IPS-18a (cell line): ENCODE measurements around the gene JMJD7.

Experiments
- H3K27ac ChIP-seq: one replicate; pipeline ENCODE4 v1.5.1; 2013; ENCODE audit warnings: low read length
- H3K27me3 ChIP-seq: one replicate; pipeline ENCODE4 v1.6.1; 2013; ENCODE audit warnings: mild to moderate bottlenecking, low read length; ENCODE audit not compliant: control insufficient read depth, insufficient read depth
- H3K36me3 ChIP-seq: one replicate; pipeline ENCODE4 v1.6.1; 2013; ENCODE audit warnings: low read depth, low read length; ENCODE audit not compliant: control insufficient read depth
- H3K4me1 ChIP-seq: one replicate; pipeline ENCODE4 v1.6.1; 2013; ENCODE audit warnings: low read depth, low read length; ENCODE audit not compliant: control insufficient read depth
- H3K4me3 ChIP-seq: one replicate; pipeline ENCODE4 v1.5.1; 2013; ENCODE audit warnings: low read length
- H3K9ac ChIP-seq: one replicate; pipeline ENCODE4 v1.6.1; 2013; ENCODE audit warnings: mild to moderate bottlenecking, low read length, moderate library complexity
- H3K9me3 ChIP-seq: one replicate; pipeline ENCODE4 v1.6.1; 2013; ENCODE audit warnings: low read depth, low read length; ENCODE audit not compliant: control insufficient read depth

JMJD7 gene

GRCh38 chr15:41790756-41791546 is 36.9 kb upstream of the JMJD7 start:
- H3K27ac ChIP-seq, result no peak overlapping the region
- no peaks in the 10 kb centered on the region for H3K9me3 ChIP-seq
- H3K9ac ChIP-seq, result no peak overlapping the region
- no peak overlapping the region for H3K4me3 ChIP-seq
- peaks cover 27% of the 10 kb centered on the region for H3K4me1 ChIP-seq
- H3K27me3 ChIP-seq, result no peaks in the 10 kb centered on the region
- no peaks in the 10 kb centered on the region for H3K36me3 ChIP-seq

DNA sequence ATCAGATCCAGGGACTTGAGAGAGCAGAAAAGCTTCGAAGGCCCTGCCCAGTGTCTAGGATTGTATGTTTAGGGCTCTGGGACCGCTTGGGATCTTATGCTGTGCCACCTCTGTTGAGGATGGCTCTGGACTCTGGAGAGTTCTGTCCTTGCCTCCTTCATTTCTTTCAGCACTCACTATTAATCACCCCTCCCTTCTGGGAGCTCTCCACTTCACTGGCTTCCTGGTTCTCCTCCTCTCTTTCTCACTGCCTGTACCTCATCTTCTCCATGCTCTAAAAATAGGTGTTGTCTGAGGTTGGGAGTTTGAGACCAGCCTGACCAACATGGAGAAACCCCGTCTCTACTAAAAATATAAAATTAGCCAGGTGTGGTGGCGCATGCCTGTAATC is 36.4 kb upstream of the JMJD7 start:
- H3K27me3 ChIP-seq, result no peaks in the 10 kb centered on the region
- H3K36me3 ChIP-seq, result no peaks in the 10 kb centered on the region
- peaks cover 27% of the 10 kb centered on the region for H3K4me1 ChIP-seq
- H3K9me3 ChIP-seq, result no peaks in the 10 kb centered on the region
- no peak overlapping the region for H3K27ac ChIP-seq
- H3K4me3 ChIP-seq, result no peak overlapping the region
- no peak overlapping the region for H3K9ac ChIP-seq

DNA sequence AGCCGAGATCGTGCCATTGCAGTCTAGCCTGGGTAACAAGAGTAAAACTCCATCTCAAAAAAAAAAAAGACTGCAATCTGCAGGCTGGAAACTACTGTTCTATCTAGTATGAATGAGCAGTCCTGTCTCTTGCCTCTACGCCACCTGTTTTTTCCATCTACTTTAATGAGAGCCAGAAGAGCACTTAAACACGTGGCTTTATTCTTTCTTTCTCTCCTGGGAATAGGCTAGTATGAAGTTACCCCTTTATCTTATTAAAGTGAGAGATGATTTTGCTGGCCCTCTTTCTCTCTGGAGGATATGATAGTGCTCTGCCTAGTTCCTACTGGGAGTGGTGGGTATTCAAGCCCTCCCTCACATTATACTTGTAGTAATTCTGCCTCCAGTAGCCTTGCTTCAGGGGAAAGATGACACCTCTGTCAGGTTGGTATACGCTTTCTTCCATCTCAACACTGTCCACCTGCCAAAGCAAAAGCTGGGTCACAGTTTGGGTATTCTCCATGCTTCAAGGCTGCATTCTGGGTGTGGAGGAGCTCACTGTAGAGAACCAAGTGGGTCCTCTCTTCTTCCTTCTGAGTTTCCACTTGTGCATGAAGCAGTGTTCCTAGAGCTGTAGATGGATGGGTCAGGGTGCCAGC is 35.8 kb upstream of the JMJD7 start:
- Histone ChIP-seq H3K9me3 (no peaks in the 10 kb centered on the region), H3K27ac (no peak overlapping the region), H3K4me3 (no peak overlapping the region), H3K36me3 (no peaks in the 10 kb centered on the region), H3K9ac (no peak overlapping the region), H3K4me1 (peaks cover 27% of the 10 kb centered on the region), H3K27me3 (no peaks in the 10 kb centered on the region)

- Histone ChIP-seq H3K27me3 (no peaks in the 10 kb centered on the region), H3K9me3 (no peaks in the 10 kb centered on the region), H3K4me1 (peaks cover 24% of the 10 kb centered on the region), H3K27ac (no peak overlapping the region), H3K9ac (no peak overlapping the region), H3K36me3 (no peaks in the 10 kb centered on the region), H3K4me3 (no peak overlapping the region)
These were observed 33.8 kb upstream of the JMJD7 start for GRCh38 chr15:41794081-41794480.

DNA sequence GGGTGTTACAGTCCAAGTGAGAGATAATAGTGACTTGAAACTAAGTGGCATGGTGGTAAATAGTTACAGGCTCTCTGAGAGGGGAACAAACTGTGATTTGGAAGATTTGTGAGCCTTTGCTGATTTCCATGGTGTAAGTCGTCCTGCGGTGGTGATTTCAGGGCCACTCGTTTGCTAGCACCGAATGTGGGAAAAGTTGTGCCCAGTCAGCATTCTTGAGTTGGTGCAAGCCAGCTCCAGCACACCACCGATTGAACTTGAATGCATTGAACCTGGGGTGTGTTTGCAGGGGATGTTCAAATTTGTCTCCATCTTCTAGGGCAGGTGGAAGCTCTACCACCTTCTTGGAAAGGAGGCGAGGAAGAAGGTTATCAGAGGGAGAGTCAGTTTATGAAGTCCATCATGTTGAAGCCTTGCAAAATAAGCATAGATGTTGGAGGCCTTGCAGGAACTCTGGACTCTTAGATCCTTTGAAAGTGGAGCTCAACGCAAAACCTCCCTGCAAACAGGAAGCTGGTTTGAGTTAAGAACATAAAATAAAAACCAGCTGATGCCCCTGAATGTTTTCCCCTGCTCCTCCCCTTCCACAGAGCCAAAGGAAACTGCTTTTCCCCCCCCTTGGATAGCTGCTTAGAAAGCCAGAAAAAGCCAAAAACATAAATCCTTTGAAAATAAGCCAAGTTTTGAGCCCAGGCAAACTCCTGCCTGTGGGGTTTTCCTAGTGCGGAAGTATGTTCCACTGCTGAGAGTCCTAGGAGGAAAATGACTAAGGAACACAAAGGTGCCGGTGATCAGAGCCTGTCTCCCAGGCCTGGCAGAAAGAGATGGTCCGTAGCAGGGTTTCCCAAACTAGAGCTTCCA is 31.7 kb upstream of the JMJD7 start:
- Histone ChIP-seq H3K36me3 (no peaks in the 10 kb centered on the region), H3K9ac (no peak overlapping the region), H3K27ac (no peak overlapping the region), H3K27me3 (no peaks in the 10 kb centered on the region), H3K9me3 (no peaks in the 10 kb centered on the region), H3K4me1 (peaks cover 3% of the 10 kb centered on the region), H3K4me3 (no peak overlapping the region)

DNA sequence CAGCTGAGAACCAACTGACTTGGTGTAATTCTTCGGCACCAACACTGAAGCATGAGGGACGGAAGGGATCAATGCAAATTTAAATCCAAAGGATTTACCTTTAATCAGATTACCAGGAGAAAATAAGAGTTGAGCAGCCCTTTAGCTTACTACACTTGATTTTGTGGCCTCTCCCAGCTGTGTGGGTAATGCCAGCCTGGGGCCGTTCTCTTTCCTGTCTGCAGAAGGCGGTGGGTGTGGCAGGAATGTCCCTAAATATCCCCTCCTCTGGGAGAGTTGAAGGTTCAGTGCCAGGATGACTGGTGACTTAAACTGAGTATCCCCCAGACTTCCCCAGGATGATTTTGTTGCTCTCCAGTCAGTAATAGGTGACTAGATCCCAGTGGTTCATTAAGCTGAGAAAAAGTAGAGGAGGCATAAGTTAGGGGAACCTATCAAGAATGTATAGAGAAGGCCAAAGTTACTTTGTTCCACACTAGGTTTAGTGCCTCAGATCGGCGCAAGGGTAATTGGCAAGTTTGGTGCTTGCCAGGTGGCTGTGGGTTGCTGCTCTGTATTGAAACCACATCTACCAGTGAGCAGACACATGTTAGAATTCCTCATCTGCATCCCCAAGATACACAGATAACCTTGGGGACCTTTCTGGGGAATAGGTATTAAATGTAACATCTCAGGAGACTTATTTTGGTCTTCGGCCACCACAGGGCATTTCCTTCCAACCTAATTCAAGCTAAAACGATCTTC is 30.5 kb upstream of the JMJD7 start:
- Histone ChIP-seq H3K36me3 (no peaks in the 10 kb centered on the region), H3K4me1 (no peaks in the 10 kb centered on the region), H3K9me3 (no peaks in the 10 kb centered on the region), H3K4me3 (no peak overlapping the region), H3K27ac (no peak overlapping the region), H3K27me3 (no peaks in the 10 kb centered on the region), H3K9ac (no peak overlapping the region)

- Histone ChIP-seq H3K9me3 (no peaks in the 10 kb centered on the region), H3K4me1 (no peaks in the 10 kb centered on the region), H3K4me3 (no peak overlapping the region), H3K9ac (no peak overlapping the region), H3K27me3 (no peaks in the 10 kb centered on the region), H3K36me3 (no peaks in the 10 kb centered on the region), H3K27ac (no peak overlapping the region)
These were observed 29.0 kb upstream of the JMJD7 start for GRCh38 chr15:41798607-41799487.

GRCh38 chr15:41799488-41799805 is 28.4 kb upstream of the JMJD7 start:
- Histone ChIP-seq H3K27ac (no peak overlapping the region), H3K4me3 (no peak overlapping the region), H3K9me3 (no peaks in the 10 kb centered on the region), H3K4me1 (no peaks in the 10 kb centered on the region), H3K36me3 (no peaks in the 10 kb centered on the region), H3K27me3 (no peaks in the 10 kb centered on the region), H3K9ac (no peak overlapping the region)

- Histone ChIP-seq H3K9ac (no peak overlapping the region), H3K4me1 (no peaks in the 10 kb centered on the region), H3K4me3 (no peak overlapping the region), H3K9me3 (no peaks in the 10 kb centered on the region), H3K27me3 (no peaks in the 10 kb centered on the region), H3K36me3 (no peaks in the 10 kb centered on the region), H3K27ac (no peak overlapping the region)
These were observed 26.7 kb upstream of the JMJD7 start for GRCh38 chr15:41801185-41801584.

DNA sequence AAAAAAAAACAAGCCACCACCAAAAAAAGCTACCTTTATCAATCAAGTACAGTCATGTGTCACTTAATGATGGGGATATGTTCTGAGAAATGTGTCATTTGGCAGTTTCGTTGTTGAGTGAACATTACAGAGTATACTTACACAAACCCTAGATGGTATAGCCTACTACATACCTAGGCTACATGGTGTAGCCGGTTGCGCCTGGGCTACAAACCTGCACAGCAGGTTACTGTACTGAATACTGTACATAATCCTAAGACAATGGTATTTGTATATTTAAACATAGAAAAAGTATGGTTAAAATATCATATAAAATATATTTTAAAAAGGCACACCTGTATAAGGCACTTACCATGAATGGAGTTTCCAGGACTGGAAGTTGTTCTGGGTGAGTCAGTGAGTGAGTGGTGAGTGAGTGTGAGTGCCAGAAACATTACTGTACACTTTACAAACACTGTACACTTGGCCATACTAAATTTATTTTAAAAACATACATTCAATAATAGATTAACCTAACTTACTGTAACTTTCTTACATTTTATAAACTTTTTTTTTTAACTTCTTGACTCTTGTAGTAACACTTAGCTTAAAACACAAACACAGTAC is 25.9 kb upstream of the JMJD7 start:
- Histone ChIP-seq H3K27me3 (no peaks in the 10 kb centered on the region), H3K36me3 (no peaks in the 10 kb centered on the region), H3K4me3 (no peak overlapping the region), H3K9ac (no peak overlapping the region), H3K27ac (no peak overlapping the region), H3K4me1 (no peaks in the 10 kb centered on the region), H3K9me3 (no peaks in the 10 kb centered on the region)
